Ovary (tissue), 9 donors: Measurements from ENCODE around the gene IFT80. TPM values are rescaled to one million over a fixed set of nuclear protein-coding genes. Genes with fewer than 3 reads are reported as not detected.

Experiments
- DNase-seq, 5 donors: peaks; one replicate each; pipeline ENCODE4 v3.0.0-alpha.2; 2019 to 2020
- H3K27ac ChIP-seq, 2 donors: fragments of 200-600 bp; one replicate each; pipeline versions ENCODE4 v1.5.1 to v1.8.0; 2019 to 2022
- H3K27me3 ChIP-seq: fragments of 200-600 bp; one replicate; pipeline ENCODE4 v1.8.0; 2022
- H3K36me3 ChIP-seq: fragments of 200-600 bp; sonication (generic); one replicate; pipeline ENCODE4 v1.5.1; 2019
- H3K4me1 ChIP-seq: one replicate; pipeline ENCODE4 v1.8.1; 2013; ENCODE audit warnings: mild to moderate bottlenecking, moderate library complexity; ENCODE audit not compliant: insufficient read depth
- H3K4me3 ChIP-seq: fragments of 200-600 bp; sonication (generic); one replicate; pipeline ENCODE4 v1.5.1; 2017
- H3K9me3 ChIP-seq, 2 donors: fragments of 200-600 bp in 1 of 2; sonication (generic) in 1 of 2; one replicate each; pipeline versions ENCODE4 v1.5.1 to v1.8.1; 2013 to 2019; ENCODE audit warnings: mild to moderate bottlenecking in 1 of 2, moderate library complexity in 1 of 2
- EP300 ChIP-seq: sonication (generic); formaldehyde crosslinking; IDR thresholded peaks from one replicate; pipeline ENCODE4 v1.6.1; 2017; ENCODE audit warnings: antibody characterized with exemption
- POLR2A ChIP-seq: fragments of 450-650 bp; IDR thresholded peaks from one replicate; pipeline ENCODE4 v1.6.1; 2017; ENCODE audit warnings: antibody characterized with exemption, mild to moderate bottlenecking, moderate library complexity
- WGBS, 3 donors: extraction: QIAGEN DNeasy Blood & Tissue Kit in 1 of 3; methylation state at CpG; one replicate each; pipeline versions ENCODE4 v1.1.5 to v1.1.7; 2013 to 2017; 5-methylcytosine and 5-hydroxymethylcytosine counted together
- intact Hi-C, 4 donors: fragments of 100-400 bp; cut with DNase I; formaldehyde crosslinking; loops; one replicate each; pipeline versions ENCODE4 v1.11.0 to v1.15.1; 2022 to 2023
- polyA plus RNA-seq, 2 donors: library from polyadenylated mRNA; stranded (reverse); fragments of 200-250 nt in 1 of 2; fragments of 350-450 nt in 1 of 2; fragmentation: Illumina TruSeq in 1 of 2; extraction: RNeasy Lipid Tissue Mini Kit (QIAGEN cat#74804) in 1 of 2; gene quantifications; one replicate each; pipeline ENCODE4 v1.2.3, GENCODE V29; 2013 to 2014
- total RNA-seq, 7 donors: library from RNA; depleted of rRNA in 2 of 7; stranded (reverse); fragments of >200 nt in 2 of 7; fragmentation: NEBNext Ultra II Directional in 3 of 7; extraction: Animal tissue kit (Norgen Biotek cat#: 25700) in 3 of 7; gene quantifications; one replicate each; pipeline versions ENCODE4 v1.1.0 to v1.2.4, GENCODE V29; 2016 to 2023
- TF ChIP-seq, protein P1 (sequence below), 3 donors: fragments of 450-650 bp in 2 of 3; fragments of 200-600 bp in 1 of 3; IDR thresholded peaks; one replicate each; pipeline versions ENCODE4 v1.5.1 to v1.8.0; 2016 to 2022; ENCODE audit warnings: antibody characterized with exemption in 3 of 3, mild to moderate bottlenecking in 1 of 3
- donor health status: DM: no; HTN: no; CAD: no; lungs with moderate emphysema.
- donor health status: DM: no; HTN: no; CAD: no.
- donor health status: Bipolar disorder and iron deficiency.
- donor health status: DM: yes; HTN: yes; CAD: no.
- donor health status: DM: no; HTN: no; CAD: no.
- donor health status: DM: yes; HTN: yes; CAD: no.

IFT80 gene
- total and polyA plus RNA-seq, 9 donors: 16.8 to 39.6 (median 28.8) TPM

DNA sequence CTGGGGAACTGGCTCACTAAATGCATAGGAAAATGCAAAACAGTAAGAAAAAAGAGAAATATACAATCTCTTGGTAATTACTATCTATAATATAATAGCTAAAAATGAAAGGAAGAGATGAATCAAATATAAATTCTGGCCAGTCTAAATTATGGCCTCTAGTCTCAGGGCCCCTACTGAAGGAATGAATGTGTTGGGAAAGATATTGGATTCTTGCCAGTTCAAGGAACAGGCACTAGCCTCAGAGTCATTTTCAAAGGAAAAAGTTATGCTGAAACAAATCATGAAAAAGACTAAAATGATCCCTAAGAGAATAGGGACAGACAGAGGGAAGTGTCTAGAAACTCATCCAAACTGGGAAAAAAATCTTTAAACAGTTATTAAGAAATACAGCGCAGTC lies 111.4 kb downstream of the IFT80 start:
- no peak for DNase-seq
- Histone ChIP-seq H3K4me1 (no peaks in the 10 kb centered on the region), H3K36me3 (no peaks in the 10 kb centered on the region), H3K27me3 (no peaks in the 10 kb centered on the region), H3K27ac (no peak overlapping the region), H3K9me3 (no peaks in the 10 kb centered on the region), H3K4me3 (no peak overlapping the region)
- TF ChIP-seq POLR2A (no peak), EP300 (no peak)
- intact Hi-C loops: no loop called here
- WGBS, 3 donors: 96 to 100% (median 96%) methylated on average over 1 of the region's 1 CpG

DNA sequence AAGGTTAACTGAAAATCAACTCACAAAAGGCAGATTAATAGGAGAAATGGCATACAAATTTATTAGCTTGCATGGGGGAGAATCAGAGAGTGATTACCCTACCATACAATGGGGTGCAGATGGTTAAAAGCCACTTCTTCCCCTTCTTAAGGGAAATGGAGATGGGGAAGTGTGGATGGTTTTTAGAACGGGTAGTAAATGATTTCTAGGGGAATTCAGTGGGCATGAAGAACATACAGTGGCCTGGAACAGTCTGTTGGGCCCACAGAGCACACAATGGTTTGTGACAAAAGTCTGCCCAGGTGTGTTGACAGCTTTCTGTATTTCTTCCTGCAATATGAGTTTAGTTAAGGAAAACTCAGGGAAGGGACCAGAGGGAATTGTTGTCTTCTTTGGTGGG lies 112.8 kb downstream of the IFT80 start:
- Histone ChIP-seq H3K4me1 (no peaks in the 10 kb centered on the region), H3K9me3 (no peaks in the 10 kb centered on the region), H3K4me3 (no peak overlapping the region), H3K36me3 (no peaks in the 10 kb centered on the region), H3K27me3 (no peaks in the 10 kb centered on the region), H3K27ac (no peak overlapping the region)
- intact Hi-C loops: no loop called here
- WGBS, 3 donors: 77 to 94% (median 87%) methylated on average over 1 of the region's 1 CpG
- TF ChIP-seq EP300 (no peak), POLR2A (no peak)
- TF ChIP-seq, protein P1, sequence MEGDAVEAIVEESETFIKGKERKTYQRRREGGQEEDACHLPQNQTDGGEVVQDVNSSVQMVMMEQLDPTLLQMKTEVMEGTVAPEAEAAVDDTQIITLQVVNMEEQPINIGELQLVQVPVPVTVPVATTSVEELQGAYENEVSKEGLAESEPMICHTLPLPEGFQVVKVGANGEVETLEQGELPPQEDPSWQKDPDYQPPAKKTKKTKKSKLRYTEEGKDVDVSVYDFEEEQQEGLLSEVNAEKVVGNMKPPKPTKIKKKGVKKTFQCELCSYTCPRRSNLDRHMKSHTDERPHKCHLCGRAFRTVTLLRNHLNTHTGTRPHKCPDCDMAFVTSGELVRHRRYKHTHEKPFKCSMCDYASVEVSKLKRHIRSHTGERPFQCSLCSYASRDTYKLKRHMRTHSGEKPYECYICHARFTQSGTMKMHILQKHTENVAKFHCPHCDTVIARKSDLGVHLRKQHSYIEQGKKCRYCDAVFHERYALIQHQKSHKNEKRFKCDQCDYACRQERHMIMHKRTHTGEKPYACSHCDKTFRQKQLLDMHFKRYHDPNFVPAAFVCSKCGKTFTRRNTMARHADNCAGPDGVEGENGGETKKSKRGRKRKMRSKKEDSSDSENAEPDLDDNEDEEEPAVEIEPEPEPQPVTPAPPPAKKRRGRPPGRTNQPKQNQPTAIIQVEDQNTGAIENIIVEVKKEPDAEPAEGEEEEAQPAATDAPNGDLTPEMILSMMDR (IDR thresholded peaks at IDR 0.05): no peak
- DNase-seq: no peak

DNA sequence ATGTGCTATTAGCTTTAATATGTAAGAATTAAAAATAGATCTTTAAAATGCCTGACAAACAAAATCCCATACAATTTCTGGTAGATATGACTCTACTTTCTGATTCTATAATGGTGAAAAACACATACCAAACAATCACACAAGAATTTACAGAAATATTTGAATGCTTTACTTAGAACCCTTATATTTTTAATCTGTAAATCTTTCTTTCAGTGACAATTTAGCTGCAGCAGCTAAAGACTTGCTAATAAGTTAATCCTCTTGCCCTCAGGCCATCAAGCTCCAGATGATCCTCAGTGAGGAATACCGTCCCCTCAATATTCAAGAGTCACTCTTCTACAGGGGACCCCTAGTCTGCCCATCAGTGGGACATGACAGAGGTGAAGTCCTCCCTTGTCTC lies 118.2 kb downstream of the IFT80 start:
- intact Hi-C loops: no loop called here
- H3K4me3 ChIP-seq: no peak overlapping the region
- H3K4me1 ChIP-seq: no peaks in the 10 kb centered on the region
- H3K27ac ChIP-seq: no peak overlapping the region
- no peaks in the 10 kb centered on the region for H3K36me3 ChIP-seq
- TF ChIP-seq, protein P1 (IDR thresholded peaks at IDR 0.05): no peak
- TF ChIP-seq EP300 (no peak), POLR2A (no peak)
- H3K9me3 ChIP-seq: no peaks in the 10 kb centered on the region
- WGBS, 3 donors: 97 to 100% (median 100%) methylated on average over 1 of the region's 1 CpG
- DNase-seq: no peak
- H3K27me3 ChIP-seq: no peaks in the 10 kb centered on the region

DNA sequence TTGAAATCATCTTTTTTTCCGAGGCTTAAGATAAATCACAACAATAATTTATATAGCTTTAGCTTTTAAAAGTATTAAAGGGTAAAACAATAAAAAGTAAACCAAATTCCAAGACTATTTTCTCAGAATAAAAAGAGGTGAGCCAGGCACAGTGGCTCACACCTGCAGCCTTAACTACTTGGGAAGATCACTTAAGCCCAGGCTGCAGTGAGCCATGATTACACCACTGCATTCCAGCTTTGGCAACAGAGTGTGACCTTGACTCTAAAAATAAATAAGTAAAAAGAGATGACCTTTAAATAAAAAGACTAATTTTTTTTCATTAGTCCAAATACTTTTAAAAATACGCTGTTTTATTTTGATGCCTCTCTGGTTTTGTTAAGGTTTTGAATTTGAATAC lies 119.4 kb downstream of the IFT80 start:
- Histone ChIP-seq H3K9me3 (no peaks in the 10 kb centered on the region), H3K4me1 (no peaks in the 10 kb centered on the region), H3K27ac (no peak overlapping the region), H3K36me3 (no peaks in the 10 kb centered on the region), H3K27me3 (no peaks in the 10 kb centered on the region), H3K4me3 (no peak overlapping the region)
- no peak for DNase-seq
- no peak for TF ChIP-seq EP300
- 53 to 86% (median 69%) methylated on average over 2 of the region's 2 CpGs for WGBS, 3 donors
- intact Hi-C loops: no loop called here

DNA sequence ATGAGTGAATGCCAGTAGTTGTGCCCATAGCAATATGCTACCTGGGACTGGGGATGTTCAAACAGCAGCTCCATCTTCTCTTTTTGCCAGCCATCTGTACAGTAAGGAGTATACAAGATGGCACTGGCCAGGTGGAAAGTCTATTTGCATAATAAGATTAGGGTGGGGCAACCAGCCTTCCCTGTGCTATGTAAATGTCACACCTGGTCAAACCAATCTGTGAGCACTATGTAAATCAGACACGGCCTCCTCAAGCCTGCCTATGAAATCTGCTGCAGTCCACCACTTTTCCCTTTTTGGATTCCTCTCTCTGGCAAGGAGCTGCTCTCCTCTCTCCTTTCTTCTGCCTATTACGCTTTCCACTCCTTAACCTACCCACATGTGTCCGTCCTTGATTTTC lies 120.8 kb downstream of the IFT80 start:
- 96 to 100% (median 98%) methylated on average over 3 of the region's 3 CpGs for WGBS, 3 donors
- no peaks in the 10 kb centered on the region for H3K36me3 ChIP-seq
- no peaks in the 10 kb centered on the region for H3K27me3 ChIP-seq
- intact Hi-C loops: no loop called here
- DNase-seq: no peak
- no peak overlapping the region for H3K4me3 ChIP-seq
- TF ChIP-seq, protein P1 (IDR thresholded peaks at IDR 0.05): no peak
- TF ChIP-seq EP300 (no peak), POLR2A (no peak)
- no peaks in the 10 kb centered on the region for H3K9me3 ChIP-seq
- no peaks in the 10 kb centered on the region for H3K4me1 ChIP-seq
- H3K27ac ChIP-seq: no peak overlapping the region

DNA sequence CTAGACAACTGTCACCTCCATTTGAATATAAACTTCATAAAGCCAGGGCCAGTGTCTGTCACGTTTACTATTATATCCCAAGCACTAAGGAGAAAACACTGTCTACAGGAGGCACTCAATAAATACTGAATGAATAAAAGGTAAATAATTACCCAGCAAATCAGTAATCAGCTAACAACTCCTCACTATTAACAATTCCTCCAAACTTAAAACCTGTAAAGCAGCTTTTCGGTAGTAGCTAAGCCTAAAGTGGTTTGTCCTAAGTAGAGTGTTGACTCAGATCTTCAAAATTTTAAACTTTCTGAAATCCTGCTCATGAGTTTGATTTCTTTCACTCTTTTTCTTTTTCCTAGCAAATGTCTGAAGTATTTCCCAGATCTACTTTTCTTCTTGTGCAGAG lies 133.9 kb downstream of the IFT80 start:
- Histone ChIP-seq H3K4me1 (no peaks in the 10 kb centered on the region), H3K27ac (no peak overlapping the region), H3K9me3 (no peaks in the 10 kb centered on the region), H3K36me3 (no peaks in the 10 kb centered on the region), H3K4me3 (no peak overlapping the region), H3K27me3 (no peaks in the 10 kb centered on the region)
- 98 to 100% (median 98%) methylated on average over 2 of the region's 2 CpGs for WGBS, 3 donors
- intact Hi-C loops: no loop called here
- TF ChIP-seq POLR2A (no peak), EP300 (no peak)
- TF ChIP-seq, protein P1 (IDR thresholded peaks at IDR 0.05): no peak
- no peak for DNase-seq
